Measurements from ENCODE around the gene MCFD2.

The MCFD2 gene

DNA sequence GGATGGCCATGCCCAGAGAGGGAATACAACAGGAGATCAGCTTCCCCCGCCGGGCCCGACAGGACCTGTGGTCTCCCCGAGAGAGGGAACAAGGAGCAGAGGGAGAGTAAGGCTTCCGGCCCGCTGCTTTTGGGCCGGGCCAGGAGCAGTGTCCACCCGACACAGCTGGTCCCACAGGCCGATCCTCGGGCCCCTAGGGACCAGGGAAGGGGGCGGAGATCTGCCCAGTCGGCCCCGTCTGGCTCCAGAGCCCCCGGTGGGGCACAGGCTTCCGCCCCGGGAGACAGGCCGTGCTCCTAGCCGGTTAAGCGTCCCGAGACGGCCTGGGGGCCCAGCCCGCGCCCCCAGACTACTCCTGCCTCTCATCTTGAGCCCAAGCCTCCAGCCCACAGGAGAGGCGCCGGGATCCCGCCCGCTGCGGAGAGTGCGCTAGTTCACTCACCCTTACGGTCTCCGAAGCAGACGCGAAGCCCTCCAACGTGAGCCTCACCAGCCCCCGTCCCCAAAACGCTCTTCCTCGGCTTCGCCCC is at the start of gene MCFD2:
MCFD2 (minus strand) TSS at position 526 of the 530 bp plus-strand sequence. CDS start 6,635 bp downstream, outside the sequence.
- in situ Hi-C loops (cut with MboI; ENCODE audit: low sequenced_read_pairs), result no loop called here

DNA sequence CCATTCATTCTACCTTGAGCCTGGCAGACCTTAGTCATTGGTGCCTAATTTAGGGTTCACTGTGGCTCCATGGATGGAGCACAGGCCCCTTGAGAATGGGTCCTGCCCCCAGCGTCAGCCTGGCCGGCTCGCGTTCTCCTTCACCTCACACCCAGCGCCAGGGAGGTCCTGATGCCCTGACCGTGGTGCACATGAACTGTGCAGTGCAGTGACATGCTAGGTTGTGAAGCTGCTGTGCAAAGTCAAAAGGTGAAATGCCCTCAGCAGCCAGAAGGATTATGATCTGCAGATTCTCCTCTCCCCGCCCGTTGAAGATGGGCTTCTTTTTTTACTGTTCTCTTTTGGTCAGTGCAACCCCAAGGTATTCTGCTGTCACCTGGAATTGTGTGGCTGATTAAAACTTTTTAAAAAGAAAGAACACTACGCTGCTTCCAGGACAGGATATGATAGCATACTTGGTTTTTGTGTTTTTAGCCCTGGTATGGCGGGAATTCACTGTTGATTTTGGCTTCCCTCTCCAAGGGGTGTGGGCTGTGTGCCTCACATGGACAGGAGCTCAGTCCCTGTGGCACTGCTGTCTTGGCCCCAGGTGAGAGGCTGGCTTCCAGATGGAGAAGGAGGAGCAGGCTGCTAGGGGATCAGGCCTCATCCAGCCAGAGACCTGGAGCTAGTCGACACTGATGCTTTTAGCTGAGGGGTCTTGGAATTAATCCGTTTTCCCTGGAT is 49.4 kb upstream of the MCFD2 start:
- in situ Hi-C loops (cut with MboI; ENCODE audit: low sequenced_read_pairs), result no loop called here

DNA sequence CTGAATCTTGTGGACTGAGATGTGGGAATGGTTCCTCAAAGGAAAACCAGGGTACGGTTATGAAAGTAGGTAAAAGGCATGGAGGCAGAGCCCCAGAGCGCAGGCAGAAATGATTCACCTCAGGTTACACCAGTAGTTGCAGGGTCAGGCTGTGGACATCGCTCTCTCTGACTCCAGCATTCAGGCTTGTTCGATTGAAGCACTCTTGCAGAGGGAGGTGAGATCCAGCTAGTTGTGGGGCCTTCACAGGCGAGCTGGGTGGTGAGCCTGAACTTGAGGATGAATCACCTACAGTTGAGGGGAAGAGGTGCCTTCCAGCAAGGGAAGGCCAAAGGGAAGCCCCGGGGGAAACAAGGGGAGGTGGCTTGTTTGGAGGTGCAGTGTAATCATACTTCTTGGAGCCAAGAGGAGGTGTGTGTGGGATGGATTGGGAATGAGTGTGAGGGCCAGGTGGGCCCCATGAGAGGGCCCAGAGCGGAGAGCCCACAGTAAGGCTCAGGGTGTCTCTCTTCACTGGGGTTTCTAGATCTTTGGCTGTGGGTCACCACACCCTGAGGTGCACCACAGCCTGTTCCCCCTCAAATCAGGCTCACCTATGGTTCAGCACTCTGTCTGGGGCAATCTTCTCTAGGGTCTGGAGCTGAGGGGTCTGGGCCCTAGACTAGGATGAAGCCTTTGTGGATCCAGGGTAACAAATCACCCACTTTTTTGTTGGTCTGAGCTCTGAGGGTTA is 48.5 kb upstream of the MCFD2 start:
- in situ Hi-C loops (cut with MboI; ENCODE audit: low sequenced_read_pairs), result no loop called here

DNA sequence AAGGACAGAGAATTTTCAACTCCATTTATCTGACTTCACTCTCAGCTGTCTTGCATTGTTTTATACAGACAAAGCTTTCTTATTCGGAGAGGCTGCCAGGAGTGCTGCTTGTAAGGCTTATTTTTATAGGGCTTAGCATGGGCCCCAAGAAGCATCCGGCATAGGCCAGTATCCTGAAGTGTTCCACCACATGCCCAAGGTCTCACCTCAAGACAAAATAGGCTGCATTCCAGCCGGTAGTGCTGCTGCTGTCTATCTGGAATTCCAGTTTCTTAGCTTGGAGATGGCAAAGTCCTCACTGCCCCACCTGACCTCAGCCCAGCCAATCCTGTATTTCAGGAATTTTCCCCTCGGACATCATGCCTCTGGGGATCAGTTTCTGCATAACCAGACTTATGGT is 47.6 kb upstream of the MCFD2 start:
- in situ Hi-C loops (cut with MboI; ENCODE audit: low sequenced_read_pairs), result no loop called here

DNA sequence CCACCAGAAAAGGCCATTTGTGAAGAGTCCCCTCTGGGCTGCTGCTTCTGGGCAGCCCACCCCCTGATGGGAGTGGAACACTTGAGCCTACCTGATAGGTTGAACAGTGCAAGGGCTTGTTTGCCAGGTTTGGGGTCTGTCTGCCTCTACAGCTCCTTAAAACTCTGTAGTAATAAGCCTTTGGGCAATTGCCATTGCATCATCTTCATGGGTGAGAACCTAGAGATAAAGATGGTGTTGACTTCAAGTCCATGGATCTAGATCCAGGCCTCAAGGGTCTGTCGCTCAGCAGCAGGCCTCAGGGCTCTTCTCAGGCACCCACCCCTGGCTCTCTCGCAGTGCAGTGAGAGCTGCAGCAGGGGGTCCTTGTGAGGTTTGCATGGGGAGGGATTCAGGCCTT is 47.1 kb upstream of the MCFD2 start:
- in situ Hi-C loops (cut with MboI; ENCODE audit: low sequenced_read_pairs), result no loop called here

DNA sequence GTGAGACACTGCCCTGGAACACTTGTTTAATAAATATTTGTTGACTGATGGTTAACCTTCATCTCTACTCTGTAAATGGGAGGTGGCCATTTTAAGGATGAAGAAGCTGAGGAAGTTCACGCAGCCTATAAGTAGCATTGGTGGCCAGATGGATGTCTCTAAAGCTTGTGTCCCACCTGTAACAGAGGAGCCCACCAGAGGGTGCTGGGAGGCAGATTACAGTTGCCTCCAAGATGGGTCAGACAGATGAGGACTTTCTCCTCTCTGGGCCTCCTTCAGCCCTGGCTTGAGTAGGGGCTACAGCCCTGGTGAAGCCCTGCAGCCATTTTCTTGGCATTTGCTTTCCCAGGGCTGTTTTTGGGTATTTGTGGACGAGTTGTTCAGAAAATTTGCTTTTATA is 45.0 kb upstream of the MCFD2 start:
- in situ Hi-C loops (cut with MboI; ENCODE audit: low sequenced_read_pairs), result no loop called here

DNA sequence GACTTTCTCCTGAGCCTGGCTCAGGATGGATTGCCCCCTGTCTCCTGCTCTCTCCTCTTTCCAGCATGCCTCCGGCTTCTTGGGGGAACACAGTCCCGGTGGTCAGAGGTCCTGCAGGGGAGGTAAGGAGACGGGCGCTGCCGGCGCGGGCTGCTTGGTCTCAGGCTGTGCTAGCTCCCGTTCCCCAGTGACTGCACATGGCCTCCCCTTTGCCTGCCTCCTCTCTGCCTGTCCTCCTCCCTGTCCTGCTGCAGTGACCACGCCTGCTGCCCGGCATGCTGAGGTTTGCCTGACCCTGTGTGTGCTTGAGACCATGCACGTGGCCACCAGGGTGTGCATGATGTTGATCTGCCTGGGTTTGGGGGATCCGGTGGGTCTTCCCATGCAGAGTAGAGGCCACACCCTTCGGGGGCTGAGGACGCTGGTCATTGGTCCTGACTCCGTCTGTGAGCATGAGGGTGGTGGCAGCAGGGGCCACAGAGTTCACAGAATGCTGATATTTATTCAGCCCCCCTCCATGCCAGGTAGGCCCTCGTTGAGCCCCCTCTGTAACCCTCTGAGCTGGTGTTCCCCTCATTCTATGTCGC is 42.9 kb upstream of the MCFD2 start:
- in situ Hi-C loops (cut with MboI; ENCODE audit: low sequenced_read_pairs), result no loop called here

DNA sequence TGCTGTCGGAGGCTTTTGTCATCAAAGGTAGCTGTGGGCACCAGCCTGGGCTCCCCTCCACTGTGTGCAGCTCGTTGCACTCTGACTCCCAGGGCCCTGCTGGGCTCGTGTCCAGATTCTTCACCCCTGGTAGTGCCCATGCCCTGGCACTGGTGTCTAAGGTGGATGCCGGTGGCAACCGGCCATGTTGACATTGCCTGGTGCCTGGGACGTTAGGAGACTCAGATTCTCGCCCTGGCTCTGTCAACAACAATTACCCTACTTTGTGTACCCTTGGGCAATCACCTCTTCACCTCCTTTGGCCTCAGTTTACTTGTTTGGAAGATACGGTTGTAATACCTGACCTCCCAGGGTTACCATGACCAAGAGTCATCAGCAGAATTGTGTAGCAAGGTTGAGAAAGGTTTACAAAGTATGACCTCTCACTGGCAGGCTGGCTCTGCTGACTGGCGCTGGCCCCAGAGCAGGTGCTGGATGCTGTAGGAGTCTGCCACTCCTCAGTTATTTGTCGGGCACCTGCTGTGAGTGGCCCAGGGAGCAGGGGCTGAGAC is 41.5 kb upstream of the MCFD2 start:
- in situ Hi-C loops (cut with MboI; ENCODE audit: low sequenced_read_pairs), result no loop called here

DNA sequence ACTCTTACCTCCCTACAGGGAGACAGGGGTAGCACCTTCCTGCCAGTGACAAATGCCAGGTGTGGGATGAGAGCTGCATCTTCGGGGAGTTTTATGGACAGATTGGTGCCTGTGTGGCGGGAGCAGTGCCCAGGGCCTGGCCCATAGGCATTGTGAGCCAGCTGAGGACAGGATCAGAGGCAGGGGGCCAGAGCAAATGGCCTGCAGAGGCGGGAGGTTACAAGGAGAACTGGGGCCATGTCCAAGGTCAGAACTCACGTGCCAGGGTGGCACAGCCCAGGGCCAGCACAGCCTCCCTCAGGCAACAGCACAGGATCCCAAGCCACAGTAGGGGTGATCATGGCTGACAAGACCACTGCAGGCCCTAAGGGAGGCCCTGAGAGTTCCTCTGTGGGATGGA is 40.2 kb upstream of the MCFD2 start:
- in situ Hi-C loops (cut with MboI; ENCODE audit: low sequenced_read_pairs), result no loop called here

DNA sequence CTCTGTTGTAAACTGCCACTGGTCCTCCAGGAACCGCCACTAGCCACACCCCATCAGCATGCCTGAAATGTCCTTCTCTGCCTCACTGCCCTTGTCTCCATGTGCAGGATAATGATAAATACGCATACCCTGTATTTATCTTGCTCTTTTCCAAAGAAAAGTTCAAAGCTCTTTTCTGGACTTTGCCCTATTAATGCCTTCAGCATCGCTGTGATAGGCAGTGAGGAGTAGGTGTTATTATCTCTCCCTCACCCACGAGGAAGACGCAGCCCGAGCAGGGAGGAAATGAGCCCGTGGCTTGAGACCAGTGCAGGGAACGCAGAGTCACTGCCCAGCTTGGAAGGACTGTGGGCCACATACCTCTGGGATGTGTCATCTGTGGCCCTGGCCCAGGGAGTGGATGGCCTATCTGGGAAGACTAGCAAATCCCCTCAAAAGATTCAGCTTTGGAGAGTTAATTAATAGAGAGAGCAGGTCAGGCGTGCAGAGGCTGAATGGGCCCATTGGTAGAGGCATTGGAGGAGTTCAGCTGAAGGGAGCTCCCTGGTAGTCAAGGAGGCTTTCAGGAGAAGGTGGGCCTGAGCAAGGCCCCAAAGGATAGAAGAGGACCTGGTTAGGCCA is 39.5 kb upstream of the MCFD2 start:
- in situ Hi-C loops (cut with MboI; ENCODE audit: low sequenced_read_pairs), result no loop called here

DNA sequence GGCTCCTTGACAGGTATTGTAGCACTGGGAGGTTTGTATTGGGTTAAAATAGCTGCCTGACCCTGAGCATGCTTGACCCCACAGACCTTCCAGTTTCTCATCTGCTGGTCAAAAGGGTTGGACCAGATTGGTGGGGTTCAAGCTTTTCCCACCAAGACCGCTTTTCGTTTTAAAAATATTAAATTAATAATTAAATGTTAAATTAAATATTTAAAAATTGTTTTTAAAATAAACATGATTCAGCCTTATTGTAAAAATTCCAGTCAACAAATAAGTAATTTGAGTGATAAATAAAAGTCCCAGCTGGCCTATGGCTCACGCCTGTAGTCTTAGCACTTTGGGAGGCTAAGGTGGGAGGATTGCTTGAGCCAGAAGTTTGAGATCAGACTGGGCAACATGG is 36.6 kb upstream of the MCFD2 start:
- in situ Hi-C loops (cut with MboI; ENCODE audit: low sequenced_read_pairs), result no loop called here

DNA sequence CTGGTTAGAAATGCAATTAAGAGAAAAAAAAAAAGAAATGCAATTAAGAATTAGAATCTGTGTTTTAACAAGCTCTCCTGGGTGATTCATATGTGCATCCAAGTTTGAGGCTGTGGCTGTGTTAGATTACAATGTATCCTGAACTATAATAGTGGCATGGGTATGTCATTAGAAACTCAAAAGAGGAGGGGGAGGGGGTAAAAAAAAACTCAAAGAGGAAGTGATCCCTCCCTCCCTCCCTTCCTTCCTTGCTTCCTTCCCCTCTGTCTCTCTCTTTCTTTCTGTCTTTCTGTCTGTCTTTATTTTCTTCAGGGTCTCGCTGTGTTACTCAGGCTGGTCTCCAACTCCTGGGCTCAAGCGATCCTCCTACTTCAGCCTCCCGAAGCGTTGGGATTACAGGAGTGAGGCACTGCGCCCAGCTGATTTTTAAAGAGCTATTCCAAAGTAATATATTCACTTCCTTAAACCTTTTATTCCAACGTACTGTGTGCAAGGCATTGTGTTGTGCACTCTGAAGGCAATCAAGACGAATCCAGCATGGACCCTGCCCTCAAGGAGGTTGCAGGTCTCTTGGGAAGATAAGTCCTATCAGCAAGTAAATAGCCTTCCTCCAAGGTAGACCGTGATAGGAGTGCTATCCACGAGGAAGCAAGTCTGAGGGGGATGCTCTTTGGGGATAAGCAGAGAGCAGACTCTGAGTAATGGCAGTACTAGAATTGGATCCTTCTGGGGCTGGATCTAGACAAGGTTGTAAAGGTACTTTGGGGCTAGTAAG is 35.9 kb upstream of the MCFD2 start:
- in situ Hi-C loops (cut with MboI; ENCODE audit: low sequenced_read_pairs), result no loop called here

DNA sequence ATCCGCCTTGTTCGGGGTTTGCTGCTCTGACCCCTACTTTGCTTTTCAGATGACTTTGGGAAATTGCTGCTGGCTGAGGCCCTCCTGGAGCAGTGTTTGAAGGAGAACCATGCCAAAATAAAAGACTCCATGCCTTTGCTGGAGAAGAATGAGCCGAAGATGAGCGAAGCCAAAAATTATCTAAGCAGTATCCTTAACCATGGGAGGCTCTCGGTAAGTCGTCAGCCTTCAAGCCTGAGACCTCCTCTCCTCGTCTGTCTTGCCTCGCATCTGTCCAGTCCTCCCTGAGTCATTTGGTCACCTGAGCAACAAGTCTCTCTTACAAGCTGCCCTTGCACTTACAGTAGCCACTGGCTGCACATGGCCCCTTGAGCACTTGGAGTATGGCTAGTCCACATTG is 34.7 kb upstream of the MCFD2 start:
- in situ Hi-C loops (cut with MboI; ENCODE audit: low sequenced_read_pairs), result no loop called here

DNA sequence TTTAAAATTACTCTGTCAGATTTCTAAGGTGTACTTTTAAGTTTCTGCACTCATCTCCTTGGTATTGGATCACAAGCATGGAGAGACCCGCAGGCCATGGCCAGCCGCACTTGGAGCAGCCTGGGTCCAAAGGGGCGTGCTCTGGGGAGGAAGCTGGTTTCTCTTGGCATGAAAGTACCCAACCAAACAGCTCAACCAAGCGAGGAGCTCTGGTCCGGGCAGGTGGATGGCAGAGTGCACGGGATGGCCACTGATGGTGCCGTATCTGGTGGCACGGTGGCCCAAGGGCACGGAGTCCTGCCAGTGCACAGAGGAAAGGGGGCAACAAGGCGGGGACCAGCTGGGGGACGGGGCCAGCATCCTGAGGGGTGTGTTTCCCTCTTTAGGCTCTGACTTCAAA is 32.2 kb upstream of the MCFD2 start:
- in situ Hi-C loops (cut with MboI; ENCODE audit: low sequenced_read_pairs), result no loop called here

DNA sequence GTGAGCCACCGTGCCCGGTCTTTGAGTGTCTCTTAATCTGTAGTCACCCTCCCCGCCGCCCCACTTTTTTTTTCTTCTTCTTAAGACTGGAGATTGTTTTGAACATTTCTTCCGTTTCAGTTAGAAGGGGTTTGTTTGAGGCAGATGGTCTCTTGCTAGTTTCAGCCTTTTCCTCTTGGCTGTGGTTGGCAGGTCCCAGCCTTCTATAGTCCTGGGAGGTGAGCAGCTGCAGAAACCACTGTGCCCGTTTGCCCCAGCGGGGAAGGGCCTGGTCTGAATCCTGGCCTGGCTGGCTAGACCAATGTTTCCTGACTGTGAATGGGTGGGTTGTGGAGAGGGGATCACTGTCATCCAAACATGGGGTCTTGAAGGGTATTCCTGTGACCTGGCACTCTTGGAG is 30.1 kb upstream of the MCFD2 start:
- in situ Hi-C loops (cut with MboI; ENCODE audit: low sequenced_read_pairs), result no loop called here

DNA sequence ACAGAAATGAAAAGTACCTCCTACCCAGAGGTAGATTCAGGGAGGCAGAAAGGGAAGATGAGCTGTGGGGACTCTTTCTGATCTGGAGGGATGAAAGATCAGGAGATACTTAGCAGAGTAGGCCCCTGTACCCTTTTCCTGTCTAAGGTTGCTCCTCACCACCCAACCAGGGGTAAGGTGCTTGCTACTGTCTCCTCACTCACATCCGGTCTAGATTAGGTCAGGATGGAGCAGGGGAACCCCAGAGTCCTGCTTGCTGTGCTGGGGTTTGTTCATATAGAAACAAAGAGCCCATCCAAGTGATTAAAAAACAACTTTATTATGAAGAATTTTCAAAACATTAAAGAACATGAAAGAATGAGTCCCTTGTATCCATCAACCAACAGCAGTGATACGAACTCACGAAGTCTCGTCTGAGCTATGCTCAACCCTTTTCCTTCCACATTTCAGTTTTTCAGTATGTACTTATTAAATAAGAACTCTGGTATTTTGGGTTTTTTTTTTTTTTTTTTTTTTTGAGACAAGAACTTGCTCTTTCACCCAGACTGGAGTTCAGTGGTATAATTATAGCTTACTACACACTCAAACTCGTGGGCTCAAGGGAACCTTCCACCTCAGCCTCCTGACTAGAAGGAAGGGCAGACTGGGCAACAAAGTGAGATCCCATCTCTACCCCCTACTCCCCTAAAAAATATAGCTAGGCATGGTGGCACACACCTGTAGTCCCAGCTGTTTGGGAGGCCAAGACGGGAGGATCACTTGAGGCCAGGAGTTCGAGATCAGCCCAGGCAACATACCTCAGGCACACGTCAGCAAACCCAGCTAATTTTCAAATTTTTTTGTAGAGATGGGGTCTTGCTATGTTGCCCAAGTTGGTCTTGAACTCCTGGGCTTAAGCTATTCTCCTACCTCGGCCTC is 28.5 kb upstream of the MCFD2 start:
- in situ Hi-C loops (cut with MboI; ENCODE audit: low sequenced_read_pairs), result no loop called here

DNA sequence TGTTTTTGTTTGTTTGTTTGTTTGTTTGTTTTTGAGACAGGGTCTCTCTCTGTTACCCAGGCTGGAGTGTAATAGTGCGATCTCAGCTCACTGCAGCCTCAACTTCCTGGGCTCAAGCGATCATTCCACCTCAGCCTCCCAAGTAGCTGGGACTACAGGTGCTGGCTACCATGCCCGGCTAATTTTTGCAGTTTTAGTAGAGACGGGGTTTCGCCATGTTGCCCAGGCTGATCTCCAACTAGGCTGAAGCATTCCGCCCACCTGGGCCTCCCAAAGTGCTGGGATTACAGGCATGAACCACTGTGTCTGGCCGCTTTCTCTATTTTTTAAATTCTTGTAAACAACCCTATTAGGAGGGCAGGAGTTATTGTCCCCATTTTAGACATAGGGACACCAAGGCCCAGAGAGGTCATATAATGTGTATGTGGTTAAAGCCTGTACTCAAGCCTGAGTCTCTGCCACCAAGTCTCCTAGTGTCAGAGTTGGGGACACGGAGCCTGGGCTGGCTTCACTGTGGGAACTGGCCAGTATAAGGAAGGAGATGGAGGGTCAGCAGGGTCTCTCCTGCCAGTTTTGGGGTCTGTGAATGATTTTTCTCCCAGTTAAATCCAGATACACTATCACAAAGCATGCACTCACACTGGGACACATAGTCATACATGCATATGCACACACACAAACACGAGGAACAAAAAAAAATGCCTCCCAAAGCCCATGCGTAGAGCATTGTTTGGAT is 27.5 kb upstream of the MCFD2 start:
- in situ Hi-C loops (cut with MboI; ENCODE audit: low sequenced_read_pairs), result no loop called here

DNA sequence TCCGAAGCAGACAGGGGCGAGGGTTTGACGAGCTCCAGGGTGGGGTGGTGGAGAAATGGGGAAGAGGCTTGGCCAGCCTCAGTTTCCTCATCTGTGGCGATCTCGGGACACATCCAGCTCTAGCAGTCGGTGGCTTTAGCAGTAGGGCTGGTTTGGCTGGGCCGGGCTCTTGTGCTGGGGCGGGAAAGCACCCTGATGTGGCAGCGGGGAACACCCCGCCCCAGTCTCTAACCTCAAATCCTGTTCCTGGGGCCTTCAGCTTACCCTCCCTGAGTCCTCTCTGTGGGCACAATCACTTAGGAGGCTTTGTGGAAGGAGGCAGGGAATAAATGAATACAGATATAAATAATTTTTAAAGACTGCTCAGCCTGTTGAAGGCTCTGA is 26.5 kb upstream of the MCFD2 start:
- in situ Hi-C loops (cut with MboI; ENCODE audit: low sequenced_read_pairs), result no loop called here

Data from HL-60/S4 (cell line).